Endothelial cell of umbilical vein (primary cell): Measurements from ENCODE around the gene ZNF91. TPM values are rescaled to one million over a fixed set of nuclear protein-coding genes. Genes with fewer than 3 reads are reported as not detected.
"Not testable (repeated sequence)": the region's sequence is repeated elsewhere in the genome, so short reads cannot be mapped to it uniquely, and the experiment has no call there.

ENCODE experiments used
- BruUV-seq: library from RNA; stranded (reverse); fragments of 400-500 nt; replicated peaks from 2 replicates; lab custom pipeline; 2021; lab: Mats Ljungman, UMichigan
- CTCF ChIA-PET: fragments of 300-600, 350-600 bp; sonication (Branson Sonifier 250); formaldehyde crosslinking; loops from one replicate; lab custom pipeline; 2021; ENCODE audit warnings: antibody characterized with exemption, inconsistent platforms; lab: Charles Lee
- POLR2A ChIA-PET: fragments of 300-600, 350-600 bp; sonication (Branson Sonifier 250); formaldehyde crosslinking; loops from one replicate; lab custom pipeline; 2021; ENCODE audit warnings: antibody characterized with exemption, inconsistent platforms; lab: Charles Lee
- DNase-seq: peaks from one replicate; pipeline ENCODE4 v3.0.0-alpha.2; 2011; ENCODE audit warnings: low read depth, low spot score
- FAIRE-seq: peaks from 2 replicates; lab custom pipeline; 2011; peaks lifted over from hg19 to GRCh38; lab: Jason Lieb, UNC
- H2AFZ ChIP-seq: 2 replicates; pipeline ENCODE4 v1.6.0; 2012; ENCODE audit warnings: low read depth, low read length, control low read depth, inconsistent platforms
- H3K27ac ChIP-seq: 2 replicates; pipeline ENCODE4 v1.5.1; 2011; ENCODE audit warnings: low read depth, mild to moderate bottlenecking, control low read depth, low read length, moderate library complexity; ENCODE audit not compliant: insufficient read depth
- H3K27me3 ChIP-seq, 2 experiments: 2 replicates each; pipeline versions ENCODE4 v1.6.0 to v1.6.1; 2011; ENCODE audit warnings: low read length in 2 of 2, mixed read lengths in 1 of 2; ENCODE audit not compliant: control insufficient read depth in 2 of 2, insufficient read depth in 2 of 2
- H3K36me3 ChIP-seq, 2 experiments: 2 replicates in 1 of 2; 3 replicates in 1 of 2; pipeline ENCODE4 v1.5.1; 2011; ENCODE audit warnings: low read length in 2 of 2, mild to moderate bottlenecking in 1 of 2, moderate library complexity in 1 of 2; ENCODE audit not compliant: control insufficient read depth in 2 of 2, insufficient read depth in 2 of 2; ENCODE audit errors: extremely low read depth in 1 of 2
- H3K4me1 ChIP-seq: 3 replicates; pipeline ENCODE4 v1.5.1; 2011; ENCODE audit warnings: mild to moderate bottlenecking, low read length; ENCODE audit not compliant: control insufficient read depth, insufficient read depth; ENCODE audit errors: extremely low read depth
- H3K4me2 ChIP-seq: 2 replicates; pipeline ENCODE4 v1.6.1; 2011; ENCODE audit warnings: low read length, control low read depth, mixed read lengths; ENCODE audit not compliant: insufficient read depth
- H3K4me3 ChIP-seq, 3 experiments: fragments of 200-600 bp in 1 of 3; sonication (generic), shearing (Covaris generic) in 1 of 3; replicated peaks in 1 of 3; 2 replicates each; pipeline ENCODE4 v1.5.1; 2011 to 2016; ENCODE audit warnings: control low read depth in 3 of 3, low read length in 3 of 3, mild to moderate bottlenecking in 2 of 3, inconsistent platforms in 1 of 3, low read depth in 1 of 3, moderate library complexity in 1 of 3; ENCODE audit not compliant: insufficient read depth in 1 of 3
- H3K79me2 ChIP-seq: 2 replicates; pipeline ENCODE4 v1.6.0; 2012; ENCODE audit warnings: low read length, inconsistent platforms; ENCODE audit not compliant: control insufficient read depth, insufficient read depth
- H3K9ac ChIP-seq: replicated peaks from 2 replicates; pipeline ENCODE3; 2011; ENCODE audit warnings: low read length, control low read depth; ENCODE audit not compliant: insufficient read depth; ENCODE audit errors: extremely low read depth
- H3K9me1 ChIP-seq: replicated peaks from 3 replicates; pipeline ENCODE4 v1.6.0; 2011; ENCODE audit warnings: mild to moderate bottlenecking, low read length; ENCODE audit not compliant: control insufficient read depth, insufficient read depth; ENCODE audit errors: extremely low read depth
- H3K9me3 ChIP-seq: replicated peaks from 2 replicates; pipeline ENCODE4 v1.5.1; 2012; ENCODE audit warnings: low read length, inconsistent platforms; ENCODE audit not compliant: control insufficient read depth, insufficient read depth
- H4K20me1 ChIP-seq: replicated peaks from 2 replicates; pipeline ENCODE3; 2011; ENCODE audit warnings: mild to moderate bottlenecking, low read length; ENCODE audit not compliant: control insufficient read depth, insufficient read depth; ENCODE audit errors: extremely low read depth
- CTCF ChIP-seq, 2 donors: IDR thresholded peaks; 1 replicate in 1 of 2; 2 replicates in 1 of 2; pipeline ENCODE4 v1.5.1; 2011; ENCODE audit warnings: low read length in 2 of 2, mild to moderate bottlenecking in 2 of 2, moderate library complexity in 2 of 2, control low read depth in 1 of 2, inconsistent platforms in 1 of 2, low read depth in 1 of 2; ENCODE audit not compliant: insufficient read depth in 1 of 2; ENCODE audit errors: extremely low read depth in 1 of 2
- EZH2 ChIP-seq: IDR thresholded peaks from 2 replicates; pipeline ENCODE4 v1.6.1; 2012; ENCODE audit warnings: borderline replicate concordance, low read depth, mild to moderate bottlenecking, moderate library complexity, low read length, inconsistent platforms; ENCODE audit not compliant: severe bottlenecking
- FOS ChIP-seq: IDR thresholded peaks from 2 replicates; pipeline ENCODE4 v1.6.1; 2011; ENCODE audit warnings: mild to moderate bottlenecking, low read length, moderate library complexity, borderline replicate concordance; ENCODE audit not compliant: insufficient read depth
- GATA2 ChIP-seq: IDR thresholded peaks from 2 replicates; pipeline ENCODE4 v1.7.0; 2011; ENCODE audit warnings: low read depth, mild to moderate bottlenecking, moderate library complexity, mixed read lengths, low read length; ENCODE audit not compliant: insufficient read length, insufficient read depth
- JUN ChIP-seq: IDR thresholded peaks from 2 replicates; pipeline ENCODE4 v1.6.1; 2011; ENCODE audit warnings: borderline replicate concordance, low read depth; ENCODE audit not compliant: insufficient read length, insufficient read depth
- MAX ChIP-seq: IDR thresholded peaks from 2 replicates; pipeline ENCODE4 v1.6.1; 2011; ENCODE audit not compliant: insufficient read depth, insufficient read length
- MYC ChIP-seq: IDR thresholded peaks from one replicate; pipeline ENCODE4 v1.6.1; 2011; ENCODE audit warnings: mild to moderate bottlenecking, low read depth, low read length
- POLR2A ChIP-seq: IDR thresholded peaks from 2 replicates; pipeline ENCODE4 v1.6.1; 2012; ENCODE audit warnings: low read depth, mild to moderate bottlenecking, control low read depth, low read length
- POLR2AphosphoS5 ChIP-seq: IDR thresholded peaks from 2 replicates; pipeline ENCODE4 v1.6.1; 2012; ENCODE audit warnings: low read depth, mild to moderate bottlenecking, control low read depth, low read length, moderate library complexity; ENCODE audit not compliant: insufficient read depth
- dilution Hi-C: fragments of 300-500 bp; cut with MboI; formaldehyde crosslinking; loops from one replicate; pipeline ENCODE4 v1.15.0; 2019; ENCODE audit warnings: low sequenced_read_pairs; ENCODE audit not compliant: extremely low pct_ligation_motif_present
- intact Hi-C: fragments of 100-400 bp; cut with micrococcal nuclease; formaldehyde crosslinking; loops from one replicate; pipeline ENCODE4 v1.10.0; 2022
- polyA plus RNA-seq, 4 experiments: library from polyadenylated mRNA; depleted of rRNA in 3 of 4; stranded (reverse) in 3 of 4; unstranded in 1 of 4; fragments of >200 nt; gene quantifications; 2 replicates each; pipeline versions ENCODE4 v1.2.1 to v1.2.3, GENCODE V29; 2011 to 2012; ENCODE audit warnings: missing spikeins in 1 of 4
- total RNA-seq: library from RNA; stranded (reverse); gene quantifications from 2 replicates; pipeline ENCODE4 v1.2.3, GENCODE V29; 2021

ZNF91 gene
- total and polyA plus RNA-seq, 2 donors (not counting 3 experiments of a cell fraction or from before 2014, with no cell fraction given): 9.6 to 17.0 TPM

- no peak for FAIRE-seq
- dilution Hi-C loops: no loop called here
Measured at GRCh38 chr19:23294141-23294540, 101.1 kb downstream of the ZNF91 start.

GRCh38 chr19:23289966-23290365, 105.3 kb downstream of the ZNF91 start:
- dilution Hi-C loops, H3K9me1 ChIP-seq, H4K20me1 ChIP-seq, DNase-seq, H2AFZ ChIP-seq, FAIRE-seq, H3K4me3 ChIP-seq, H3K27me3 ChIP-seq, CTCF ChIA-PET, POLR2A ChIA-PET, H3K36me3 ChIP-seq, intact Hi-C loops, H3K9ac ChIP-seq, H3K27ac ChIP-seq, H3K4me1 ChIP-seq, BruUV-seq, H3K9me3 ChIP-seq, H3K79me2 ChIP-seq, H3K4me2 ChIP-seq: not testable (repeated sequence)

More at GRCh38 chr19:23294141-23294540, 101.1 kb downstream of the ZNF91 start:
- intact Hi-C loops: no loop called here
- Histone ChIP-seq H3K4me2 (no peak overlapping the region), H3K27me3 (no peaks in the 10 kb centered on the region), H3K9me3 (no peaks in the 10 kb centered on the region), H3K4me3 (no peak overlapping the region), H3K27ac (no peak overlapping the region), H3K36me3 (no peaks in the 10 kb centered on the region), H4K20me1 (no peaks in the 10 kb centered on the region), H3K4me1 (no peaks in the 10 kb centered on the region), H3K9me1 (no peaks in the 10 kb centered on the region), H2AFZ (no peak overlapping the region), H3K79me2 (no peaks in the 10 kb centered on the region), H3K9ac (no peak overlapping the region)
- TF ChIP-seq JUN: no peak
- TF ChIP-seq MAX: no peak
- no peak for TF ChIP-seq FOS
- TF ChIP-seq POLR2A: no peak
- TF ChIP-seq POLR2AphosphoS5: no peak
- no peak for TF ChIP-seq MYC
- no peak for TF ChIP-seq GATA2
- no peak for TF ChIP-seq CTCF (IDR thresholded peaks at IDR 0.05; ENCODE audit: extremely low read depth in 1 of 2, insufficient read depth in 1 of 2, low read depth in 1 of 2, low read length in 2 of 2)
- TF ChIP-seq EZH2: no peak
- CTCF ChIA-PET: no interaction called here
- BruUV-seq: no TSS peak
- no peak for DNase-seq
- POLR2A ChIA-PET: no interaction called here
